ENCODE results near the gene SMARCD3. TPM values are rescaled to one million over a fixed set of nuclear protein-coding genes. Genes with fewer than 3 reads are reported as not detected.

SMARCD3 gene
- polyA plus RNA-seq, 3 donors = 104 to 183 (median 112) TPM

DNA sequence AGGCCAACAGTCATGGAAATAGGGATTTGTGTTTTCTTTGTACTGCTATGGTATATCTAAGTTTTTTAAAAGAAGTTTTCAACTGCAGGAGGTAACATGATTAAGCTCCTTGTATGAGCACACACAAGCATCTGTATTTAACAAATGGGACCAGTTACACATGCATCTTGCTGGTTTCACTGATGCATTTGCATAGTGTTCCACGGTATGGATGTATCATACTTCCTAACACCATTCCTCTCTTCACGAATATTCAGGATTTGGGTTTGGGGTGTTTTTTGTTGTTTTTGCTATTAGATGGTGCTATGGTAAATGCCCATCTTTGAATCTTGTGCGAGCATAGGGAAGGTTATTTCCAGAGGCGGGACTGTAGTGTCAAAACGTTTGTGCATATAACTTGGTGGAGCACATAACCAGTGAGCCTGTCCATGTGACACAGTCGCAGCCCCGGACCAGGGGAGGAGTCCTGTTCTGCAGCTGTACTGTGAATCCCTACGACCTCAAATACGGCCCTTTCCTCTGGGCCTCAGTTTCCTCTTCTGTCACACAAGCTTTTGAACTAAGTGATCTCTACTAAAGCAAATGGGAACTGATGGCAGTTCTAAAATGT, 40.1 kb downstream of the SMARCD3 start:
- no peak for DNase-seq
- H2AFZ ChIP-seq (ENCODE audit: insufficient read depth, low read depth, low read length, poor library complexity, severe bottlenecking) = no peak overlapping the region
- H3K4me2 ChIP-seq (replicated peaks; ENCODE audit: extremely low read depth, low read length, poor library complexity, severe bottlenecking) = no peak overlapping the region
- TF ChIP-seq, protein P1, sequence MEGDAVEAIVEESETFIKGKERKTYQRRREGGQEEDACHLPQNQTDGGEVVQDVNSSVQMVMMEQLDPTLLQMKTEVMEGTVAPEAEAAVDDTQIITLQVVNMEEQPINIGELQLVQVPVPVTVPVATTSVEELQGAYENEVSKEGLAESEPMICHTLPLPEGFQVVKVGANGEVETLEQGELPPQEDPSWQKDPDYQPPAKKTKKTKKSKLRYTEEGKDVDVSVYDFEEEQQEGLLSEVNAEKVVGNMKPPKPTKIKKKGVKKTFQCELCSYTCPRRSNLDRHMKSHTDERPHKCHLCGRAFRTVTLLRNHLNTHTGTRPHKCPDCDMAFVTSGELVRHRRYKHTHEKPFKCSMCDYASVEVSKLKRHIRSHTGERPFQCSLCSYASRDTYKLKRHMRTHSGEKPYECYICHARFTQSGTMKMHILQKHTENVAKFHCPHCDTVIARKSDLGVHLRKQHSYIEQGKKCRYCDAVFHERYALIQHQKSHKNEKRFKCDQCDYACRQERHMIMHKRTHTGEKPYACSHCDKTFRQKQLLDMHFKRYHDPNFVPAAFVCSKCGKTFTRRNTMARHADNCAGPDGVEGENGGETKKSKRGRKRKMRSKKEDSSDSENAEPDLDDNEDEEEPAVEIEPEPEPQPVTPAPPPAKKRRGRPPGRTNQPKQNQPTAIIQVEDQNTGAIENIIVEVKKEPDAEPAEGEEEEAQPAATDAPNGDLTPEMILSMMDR (IDR thresholded peaks at IDR 0.05) = no peak
- H3K4me3 Mint-ChIP-seq = no peak overlapping the region
- no peak overlapping the region for H3K4me3 ChIP-seq (replicated peaks in 1 of 3; ENCODE audit: low read depth in 2 of 3, low read length in 3 of 3)
- H3K36me3 Mint-ChIP-seq = peaks cover 17 to 19% of the 10 kb centered on the region in 2 donors
- 88% methylated on average over 5 of the region's 9 CpGs for WGBS (ENCODE audit: insufficient coverage)
- H3K27ac Mint-ChIP-seq = no peak overlapping the region
- peaks cover 31 to 50% (median 32%) of the 10 kb centered on the region in 3 donors for H3K27me3 Mint-ChIP-seq (ENCODE audit: low read depth in 3 of 3)
- H3K4me1 Mint-ChIP-seq = no peaks in the 10 kb centered on the region
- intact Hi-C loops (cut with micrococcal nuclease) = no loop called here
- peaks cover 0 to 4% (median 0%) of the 10 kb centered on the region in 7 donors for H3K9me3 Mint-ChIP-seq
- no peaks in the 10 kb centered on the region for H3K79me2 ChIP-seq (ENCODE audit: insufficient read depth, low read length)
- H3K9ac ChIP-seq (ENCODE audit: insufficient read depth, low read length, poor library complexity, severe bottlenecking) = no peak overlapping the region
- H3K36me3 ChIP-seq (replicated peaks in 1 of 2; ENCODE audit: control insufficient read depth in 1 of 2, insufficient read depth in 2 of 2, low read length in 2 of 2) = peaks cover 6 to 15% of the 10 kb centered on the region in 2 donors
- H4K20me1 ChIP-seq (ENCODE audit: insufficient read depth, low read length) = peaks cover 3% of the 10 kb centered on the region
- H3K9me3 ChIP-seq (replicated peaks in 1 of 2; ENCODE audit: control insufficient read depth in 1 of 2, insufficient read depth in 1 of 2, low read length in 2 of 2) = no peaks in the 10 kb centered on the region
- no peak overlapping the region for H3K27ac ChIP-seq (ENCODE audit: low read depth in 1 of 2, low read length in 2 of 2)
- H3K27me3 ChIP-seq (ENCODE audit: control insufficient read depth in 2 of 2, insufficient read depth in 2 of 2, low read length in 2 of 2) = peaks cover 3 to 11% of the 10 kb centered on the region in 2 donors
- no peaks in the 10 kb centered on the region for H3K4me1 ChIP-seq (ENCODE audit: control insufficient read depth in 1 of 2, insufficient read depth in 2 of 2, low read length in 2 of 2)

DNA sequence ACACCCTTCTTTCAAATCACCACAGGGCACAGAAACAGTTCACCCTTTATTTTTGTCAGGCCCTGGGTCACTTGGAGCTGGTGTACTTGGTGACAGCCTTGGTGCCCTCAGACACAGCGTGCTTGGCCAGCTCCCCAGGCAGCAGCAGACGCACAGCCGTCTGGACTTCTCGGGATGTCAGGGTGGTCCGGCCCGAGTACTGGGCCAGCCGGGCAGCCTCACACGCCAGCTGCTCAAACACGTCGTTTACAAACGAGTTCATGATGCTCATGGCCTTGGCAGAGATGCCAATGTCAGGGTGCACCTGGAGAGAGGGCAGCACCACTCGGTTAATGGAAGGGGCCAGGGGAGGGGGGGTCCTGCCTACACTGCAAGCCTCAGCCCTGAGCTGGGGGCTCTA, 40.7 kb downstream of the SMARCD3 start:
- H3K4me1 Mint-ChIP-seq = no peaks in the 10 kb centered on the region
- peaks cover 3% of the 10 kb centered on the region for H4K20me1 ChIP-seq (ENCODE audit: insufficient read depth, low read length)
- no peaks in the 10 kb centered on the region for H3K9me3 ChIP-seq (replicated peaks in 1 of 2; ENCODE audit: control insufficient read depth in 1 of 2, insufficient read depth in 1 of 2, low read length in 2 of 2)
- H3K36me3 ChIP-seq (replicated peaks in 1 of 2; ENCODE audit: control insufficient read depth in 1 of 2, insufficient read depth in 2 of 2, low read length in 2 of 2) = peaks cover under 1 to 9% of the 10 kb centered on the region in 2 donors
- intact Hi-C loops (cut with micrococcal nuclease) = no loop called here
- peaks cover 31 to 53% (median 32%) of the 10 kb centered on the region in 3 donors for H3K27me3 Mint-ChIP-seq (ENCODE audit: low read depth in 3 of 3)
- no peak overlapping the region for H3K4me3 Mint-ChIP-seq
- peaks cover 0 to 4% (median 0%) of the 10 kb centered on the region in 7 donors for H3K9me3 Mint-ChIP-seq
- H3K79me2 ChIP-seq (ENCODE audit: insufficient read depth, low read length) = no peaks in the 10 kb centered on the region
- H3K4me3 ChIP-seq (replicated peaks in 1 of 3; ENCODE audit: low read depth in 2 of 3, low read length in 3 of 3) = no peak overlapping the region
- H3K9ac ChIP-seq (ENCODE audit: insufficient read depth, low read length, poor library complexity, severe bottlenecking) = no peak overlapping the region
- DNase-seq = no peak
- no peaks in the 10 kb centered on the region for H3K4me1 ChIP-seq (ENCODE audit: control insufficient read depth in 1 of 2, insufficient read depth in 2 of 2, low read length in 2 of 2)
- H3K4me2 ChIP-seq (replicated peaks; ENCODE audit: extremely low read depth, low read length, poor library complexity, severe bottlenecking) = no peak overlapping the region
- H3K27ac Mint-ChIP-seq = no peak overlapping the region
- H3K36me3 Mint-ChIP-seq = peaks cover 12 to 13% of the 10 kb centered on the region in 2 donors
- H3K27me3 ChIP-seq (ENCODE audit: control insufficient read depth in 2 of 2, insufficient read depth in 2 of 2, low read length in 2 of 2) = peaks cover 3 to 11% of the 10 kb centered on the region in 2 donors
- 84% methylated on average over 11 of the region's 12 CpGs for WGBS (ENCODE audit: insufficient coverage)
- TF ChIP-seq, protein P1 (IDR thresholded peaks at IDR 0.05) = no peak
- no peak overlapping the region for H3K27ac ChIP-seq (ENCODE audit: low read depth in 1 of 2, low read length in 2 of 2)
- H2AFZ ChIP-seq (ENCODE audit: insufficient read depth, low read depth, low read length, poor library complexity, severe bottlenecking) = no peak overlapping the region

All from CD14-positive monocyte (primary cell).